ENCODE results near the gene GPR158. TPM values are rescaled to one million over a fixed set of nuclear protein-coding genes. Genes with fewer than 3 reads are reported as not detected.

Gene GPR158
- total and polyA plus RNA-seq, 9 donors: 0.05 to 0.13 (median 0.09) TPM

DNA sequence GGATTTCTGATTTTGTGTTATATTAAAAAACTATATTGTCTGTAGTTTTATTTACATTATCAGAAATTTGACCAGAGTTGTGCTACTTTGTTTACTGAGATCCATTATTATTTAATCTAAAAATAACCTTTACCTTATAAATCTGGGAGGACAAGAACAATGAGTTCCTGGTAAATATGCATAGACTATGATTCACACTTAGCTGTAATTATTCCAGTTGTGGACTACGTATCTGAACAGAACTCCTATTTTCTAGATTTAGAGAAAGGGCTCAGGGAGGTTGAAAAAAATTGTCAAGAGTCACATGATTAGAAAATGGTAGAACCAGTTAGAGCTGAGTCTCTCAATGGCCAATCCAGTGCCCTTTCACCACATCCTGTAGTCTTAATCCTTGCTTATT is 4.2 kb upstream of the GPR158 start:
- Histone ChIP-seq H3K27me3 (ENCODE audit: control insufficient read depth, insufficient read depth, low read length) (peaks cover 12% of the 10 kb centered on the region), H3K4me3 (ENCODE audit: low read length) (no peak overlapping the region), H3K36me3 (ENCODE audit: control insufficient read depth, insufficient read depth, low read length) (no peaks in the 10 kb centered on the region), H3K4me1 (ENCODE audit: control insufficient read depth, insufficient read depth, low read length) (peaks cover 9% of the 10 kb centered on the region), H3K9me3 (replicated peaks; ENCODE audit: control insufficient read depth, low read depth, low read length) (no peaks in the 10 kb centered on the region), H3K27ac (ENCODE audit: low read length) (no peak overlapping the region)
- no peak for DNase-seq
- no CpG with 5 or more reads among the region's 1 CpG for WGBS (ENCODE audit: insufficient coverage)

DNA sequence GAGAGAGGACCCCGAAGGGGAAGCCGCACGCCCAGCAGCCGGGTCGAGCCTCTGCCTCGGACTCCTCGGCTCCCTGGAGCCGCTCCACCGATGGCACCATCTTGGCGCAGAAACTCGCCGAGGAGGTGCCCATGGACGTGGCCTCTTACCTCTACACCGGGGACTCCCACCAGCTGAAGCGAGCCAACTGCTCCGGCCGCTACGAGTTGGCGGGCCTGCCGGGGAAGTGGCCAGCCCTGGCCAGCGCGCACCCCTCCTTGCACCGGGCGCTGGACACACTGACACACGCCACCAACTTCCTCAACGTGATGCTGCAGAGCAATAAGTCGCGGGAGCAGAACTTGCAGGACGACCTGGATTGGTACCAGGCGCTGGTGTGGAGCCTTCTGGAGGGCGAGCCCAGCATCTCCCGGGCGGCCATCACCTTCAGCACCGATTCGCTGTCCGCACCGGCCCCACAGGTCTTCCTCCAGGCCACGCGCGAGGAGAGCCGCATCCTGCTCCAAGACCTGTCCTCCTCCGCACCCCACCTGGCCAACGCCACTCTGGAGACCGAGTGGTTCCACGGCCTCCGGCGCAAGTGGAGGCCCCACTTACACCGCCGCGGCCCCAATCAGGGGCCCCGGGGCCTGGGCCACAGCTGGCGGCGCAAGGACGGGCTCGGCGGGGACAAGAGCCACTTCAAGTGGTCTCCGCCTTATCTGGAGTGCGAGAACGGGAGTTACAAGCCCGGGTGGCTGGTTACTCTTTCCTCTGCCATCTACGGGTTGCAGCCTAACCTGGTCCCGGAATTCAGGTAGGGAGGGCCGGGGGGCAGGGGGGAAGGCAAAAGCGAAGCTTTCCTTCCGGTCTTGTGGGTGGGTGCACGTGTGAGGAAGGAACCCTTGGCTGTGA is 973 bp downstream of the GPR158 start:
- peaks cover 9% of the 10 kb centered on the region for H3K4me1 ChIP-seq (ENCODE audit: control insufficient read depth, insufficient read depth, low read length)
- H3K27me3 ChIP-seq (ENCODE audit: control insufficient read depth, insufficient read depth, low read length): peaks cover 38% of the 10 kb centered on the region
- DNase-seq: peak; percentile 0
- H3K4me3 ChIP-seq (ENCODE audit: low read length): no peak overlapping the region
- under 1% methylated on average over 59 of the region's 66 CpGs for WGBS (ENCODE audit: insufficient coverage)
- no peaks in the 10 kb centered on the region for H3K36me3 ChIP-seq (ENCODE audit: control insufficient read depth, insufficient read depth, low read length)
- no peak overlapping the region for H3K27ac ChIP-seq (ENCODE audit: low read length)
- H3K9me3 ChIP-seq (replicated peaks; ENCODE audit: control insufficient read depth, low read depth, low read length): no peaks in the 10 kb centered on the region

DNA sequence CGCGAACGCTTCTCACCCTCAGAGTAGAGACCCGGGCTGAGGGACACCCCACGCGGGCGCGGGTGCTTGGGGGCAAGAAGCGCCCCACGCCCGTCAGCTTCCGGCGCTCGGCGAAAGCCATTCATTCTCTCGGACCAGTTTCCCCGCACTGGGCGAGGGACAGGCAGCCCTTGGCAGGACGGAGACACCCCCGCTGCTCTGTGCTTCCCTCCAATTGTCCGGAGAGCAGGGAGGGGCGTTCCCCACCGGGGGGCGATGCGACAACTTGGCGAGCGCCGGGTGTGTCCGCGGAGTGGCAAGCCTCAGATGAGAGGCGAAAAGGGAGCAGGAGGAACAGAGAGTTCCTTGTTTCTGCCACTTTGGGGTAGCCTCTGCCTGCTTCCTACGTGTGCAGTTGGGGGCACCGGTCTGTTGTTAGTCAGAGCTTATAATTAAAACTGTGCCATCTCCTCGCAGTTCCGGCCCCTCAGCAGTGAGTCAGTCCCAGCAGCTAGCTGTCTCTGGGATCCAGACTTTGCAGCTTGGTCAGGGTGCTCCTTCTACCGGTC is 1.7 kb downstream of the GPR158 start:
- 2% methylated on average over 35 of the region's 36 CpGs for WGBS (ENCODE audit: insufficient coverage)
- Histone ChIP-seq H3K4me3 (ENCODE audit: low read length) (no peak overlapping the region), H3K36me3 (ENCODE audit: control insufficient read depth, insufficient read depth, low read length) (no peaks in the 10 kb centered on the region), H3K27ac (ENCODE audit: low read length) (no peak overlapping the region), H3K4me1 (ENCODE audit: control insufficient read depth, insufficient read depth, low read length) (peaks cover 9% of the 10 kb centered on the region), H3K27me3 (ENCODE audit: control insufficient read depth, insufficient read depth, low read length) (peaks cover 38% of the 10 kb centered on the region), H3K9me3 (replicated peaks; ENCODE audit: control insufficient read depth, low read depth, low read length) (no peaks in the 10 kb centered on the region)
- no peak for DNase-seq

DNA sequence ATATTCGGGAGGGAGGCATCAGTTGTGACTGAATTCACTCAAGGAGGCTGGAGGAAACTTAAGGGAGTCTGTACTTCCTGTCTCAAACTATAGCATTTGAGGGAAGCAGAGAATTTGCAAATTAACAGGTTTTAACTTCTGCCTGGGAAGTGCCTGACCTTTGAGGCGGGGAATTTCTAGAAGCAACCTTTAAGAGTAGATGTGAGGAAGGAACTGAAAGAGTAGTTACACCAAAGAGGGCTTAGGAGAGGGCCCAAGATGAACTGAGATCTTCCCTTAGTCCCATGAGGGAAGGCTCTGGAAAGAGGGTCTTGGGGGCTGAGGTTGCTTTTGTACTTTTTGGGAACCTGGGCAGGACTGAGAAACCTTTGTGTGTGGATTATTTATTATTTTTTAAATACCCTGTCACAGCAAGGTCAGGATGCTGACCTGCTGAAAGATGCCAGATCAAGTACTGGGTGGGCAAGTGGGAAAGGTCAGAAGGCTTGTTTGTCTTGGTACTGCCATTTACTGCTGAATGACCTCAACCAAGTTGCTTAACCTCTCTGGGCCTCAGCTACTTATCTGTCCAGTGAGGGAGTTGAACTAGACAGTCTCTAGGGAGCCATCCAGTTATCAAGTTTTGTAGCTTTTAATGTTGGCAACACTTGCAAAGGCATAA is 2.4 kb downstream of the GPR158 start:
- Histone ChIP-seq H3K27ac (ENCODE audit: low read length) (no peak overlapping the region), H3K9me3 (replicated peaks; ENCODE audit: control insufficient read depth, low read depth, low read length) (no peaks in the 10 kb centered on the region), H3K4me1 (ENCODE audit: control insufficient read depth, insufficient read depth, low read length) (peaks cover 9% of the 10 kb centered on the region), H3K36me3 (ENCODE audit: control insufficient read depth, insufficient read depth, low read length) (no peaks in the 10 kb centered on the region), H3K4me3 (ENCODE audit: low read length) (no peak overlapping the region), H3K27me3 (ENCODE audit: control insufficient read depth, insufficient read depth, low read length) (peaks cover 38% of the 10 kb centered on the region)
- 56% methylated on average over 1 of the region's 2 CpGs for WGBS (ENCODE audit: insufficient coverage)
- DNase-seq: no peak

DNA sequence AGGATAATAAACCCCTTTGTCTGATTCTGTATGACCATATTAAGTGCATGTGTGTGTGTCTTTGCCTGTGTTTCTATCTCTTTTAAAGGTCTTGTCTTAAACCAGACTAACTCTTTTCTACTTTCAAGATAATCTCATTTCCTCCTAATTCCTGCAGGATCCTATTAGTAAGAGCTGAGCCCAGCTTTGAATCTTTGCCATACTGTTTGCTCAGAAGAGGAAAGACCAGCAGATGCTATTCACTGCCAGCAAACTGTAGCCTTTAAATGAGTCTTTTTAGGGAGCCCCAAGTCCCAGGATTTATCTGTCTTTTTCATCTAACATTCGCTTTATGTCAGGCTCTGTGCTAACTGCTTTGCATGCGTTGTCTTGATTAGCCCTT is 2.9 kb downstream of the GPR158 start:
- no peak overlapping the region for H3K27ac ChIP-seq (ENCODE audit: low read length)
- WGBS (ENCODE audit: insufficient coverage): no CpG with 5 or more reads among the region's 2 CpGs

DNA sequence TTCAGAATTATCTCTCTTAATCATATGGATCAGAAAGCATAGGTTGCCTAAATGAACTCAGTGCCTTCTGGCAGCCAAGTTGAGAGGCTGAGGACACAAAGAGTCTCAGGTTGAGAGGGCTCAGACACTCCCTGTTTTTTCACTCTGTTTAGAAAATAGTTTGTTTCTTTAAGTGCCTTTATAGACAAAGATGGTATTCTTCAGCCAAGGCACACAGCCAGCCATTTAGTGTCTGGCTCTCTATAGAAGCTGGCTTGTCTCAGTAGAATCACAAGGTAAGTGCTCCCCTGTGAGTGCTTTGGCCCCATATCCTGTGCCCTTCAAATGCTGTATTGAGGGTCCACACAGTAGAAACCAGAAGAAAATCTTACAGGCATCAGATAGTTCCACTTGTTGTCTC is 3.6 kb downstream of the GPR158 start:
- no peak for DNase-seq
- Histone ChIP-seq H3K9me3 (replicated peaks; ENCODE audit: control insufficient read depth, low read depth, low read length) (no peaks in the 10 kb centered on the region), H3K36me3 (ENCODE audit: control insufficient read depth, insufficient read depth, low read length) (no peaks in the 10 kb centered on the region), H3K27me3 (ENCODE audit: control insufficient read depth, insufficient read depth, low read length) (peaks cover 38% of the 10 kb centered on the region), H3K27ac (ENCODE audit: low read length) (no peak overlapping the region), H3K4me1 (ENCODE audit: control insufficient read depth, insufficient read depth, low read length) (peaks cover 9% of the 10 kb centered on the region), H3K4me3 (ENCODE audit: low read length) (no peak overlapping the region)

More for the DNA sequence above, 2.9 kb downstream of the GPR158 start:
- peaks cover 9% of the 10 kb centered on the region for H3K4me1 ChIP-seq (ENCODE audit: control insufficient read depth, insufficient read depth, low read length)
- no peak for DNase-seq
- no peaks in the 10 kb centered on the region for H3K9me3 ChIP-seq (replicated peaks; ENCODE audit: control insufficient read depth, low read depth, low read length)
- peaks cover 38% of the 10 kb centered on the region for H3K27me3 ChIP-seq (ENCODE audit: control insufficient read depth, insufficient read depth, low read length)
- H3K36me3 ChIP-seq (ENCODE audit: control insufficient read depth, insufficient read depth, low read length): no peaks in the 10 kb centered on the region
- no peak overlapping the region for H3K4me3 ChIP-seq (ENCODE audit: low read length)

DNA sequence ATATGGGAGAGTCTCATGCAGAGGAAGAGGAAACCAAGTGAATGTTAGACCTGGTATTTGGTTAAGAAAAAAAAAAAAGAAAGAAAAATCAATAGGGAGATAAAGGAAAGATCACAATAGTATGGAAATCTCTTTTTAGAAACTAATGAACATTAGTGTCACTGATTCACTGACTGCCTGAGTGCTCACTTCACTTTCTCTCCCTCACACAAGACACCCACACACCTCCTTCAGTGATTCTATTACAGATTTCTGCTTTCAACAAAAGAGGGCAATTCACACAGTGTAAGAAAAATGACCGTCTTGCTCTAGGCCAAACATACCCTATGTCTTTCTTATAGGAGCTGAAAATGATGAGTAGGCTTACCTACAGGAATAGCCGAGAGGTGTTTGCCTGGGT is 6.0 kb downstream of the GPR158 start:
- no peak overlapping the region for H3K4me3 ChIP-seq (ENCODE audit: low read length)
- no peaks in the 10 kb centered on the region for H3K36me3 ChIP-seq (ENCODE audit: control insufficient read depth, insufficient read depth, low read length)
- no peak overlapping the region for H3K27ac ChIP-seq (ENCODE audit: low read length)
- no peaks in the 10 kb centered on the region for H3K4me1 ChIP-seq (ENCODE audit: control insufficient read depth, insufficient read depth, low read length)
- no CpG with 5 or more reads among the region's 2 CpGs for WGBS (ENCODE audit: insufficient coverage)
- no peak for DNase-seq
- H3K9me3 ChIP-seq (replicated peaks; ENCODE audit: control insufficient read depth, low read depth, low read length): no peaks in the 10 kb centered on the region
- peaks cover 24% of the 10 kb centered on the region for H3K27me3 ChIP-seq (ENCODE audit: control insufficient read depth, insufficient read depth, low read length)

DNA sequence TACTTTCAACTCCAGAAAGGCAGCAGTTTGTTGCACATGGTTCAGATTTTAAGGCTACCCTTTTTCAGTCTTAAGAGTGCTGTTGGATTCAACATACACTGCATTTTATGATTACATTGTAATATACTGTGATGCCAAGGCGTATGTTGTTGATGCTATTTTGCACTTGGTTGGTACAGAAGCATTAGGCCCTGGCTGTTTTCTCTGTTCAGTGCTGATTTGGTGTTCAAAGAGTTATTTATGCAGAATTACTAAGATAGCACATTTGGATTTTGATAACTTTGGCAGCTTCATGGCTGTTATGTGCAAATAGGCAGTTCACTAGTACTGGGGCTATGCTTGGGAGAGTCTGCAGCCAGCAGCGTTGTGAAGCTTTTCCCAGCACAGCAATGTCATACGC is 7.8 kb downstream of the GPR158 start:
- H3K4me1 ChIP-seq (ENCODE audit: control insufficient read depth, insufficient read depth, low read length): no peaks in the 10 kb centered on the region
- H3K36me3 ChIP-seq (ENCODE audit: control insufficient read depth, insufficient read depth, low read length): no peaks in the 10 kb centered on the region
- peaks cover 7% of the 10 kb centered on the region for H3K27me3 ChIP-seq (ENCODE audit: control insufficient read depth, insufficient read depth, low read length)
- no peaks in the 10 kb centered on the region for H3K9me3 ChIP-seq (replicated peaks; ENCODE audit: control insufficient read depth, low read depth, low read length)
- no peak overlapping the region for H3K4me3 ChIP-seq (ENCODE audit: low read length)
- no peak for DNase-seq
- no CpG with 5 or more reads among the region's 3 CpGs for WGBS (ENCODE audit: insufficient coverage)
- H3K27ac ChIP-seq (ENCODE audit: low read length): no peak overlapping the region

DNA sequence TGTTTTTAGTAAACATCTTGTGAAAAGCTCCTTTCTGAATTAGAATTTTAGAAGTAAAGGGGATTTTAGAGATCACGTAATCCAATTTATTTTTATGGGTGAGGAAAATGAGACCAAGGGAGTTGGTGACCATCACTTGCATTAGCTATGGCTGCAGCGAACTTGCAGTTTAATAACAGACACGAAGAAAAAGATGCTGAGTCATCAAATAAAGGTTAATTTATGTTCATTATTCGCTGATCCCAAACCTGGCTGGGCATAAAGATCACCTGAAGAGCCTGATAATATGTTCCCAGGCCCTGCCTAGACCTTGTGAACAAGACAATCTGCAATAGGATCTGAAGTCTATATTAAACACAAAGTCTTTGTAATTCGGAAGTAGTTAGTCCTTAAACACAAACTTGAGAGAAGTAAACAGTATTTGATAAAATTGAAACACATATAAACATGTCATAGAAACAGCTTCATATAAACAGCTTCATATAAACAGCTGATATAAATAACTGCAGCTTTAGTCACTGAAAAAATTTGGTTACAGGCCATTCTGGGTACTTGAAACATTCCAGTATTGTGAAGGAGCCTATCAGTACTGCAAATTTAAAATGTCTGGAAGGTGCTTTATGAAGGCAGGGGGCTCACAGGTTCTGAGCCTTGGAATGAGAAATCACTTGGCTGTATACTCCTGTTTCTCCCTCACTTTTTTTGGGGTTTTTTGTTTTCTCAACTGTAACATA is 16.5 kb downstream of the GPR158 start:
- WGBS (ENCODE audit: insufficient coverage): 87% methylated on average over 3 of the region's 5 CpGs
- Histone ChIP-seq H3K36me3 (ENCODE audit: control insufficient read depth, insufficient read depth, low read length) (no peaks in the 10 kb centered on the region), H3K27me3 (ENCODE audit: control insufficient read depth, insufficient read depth, low read length) (no peaks in the 10 kb centered on the region), H3K9me3 (replicated peaks; ENCODE audit: control insufficient read depth, low read depth, low read length) (no peaks in the 10 kb centered on the region), H3K27ac (ENCODE audit: low read length) (no peak overlapping the region), H3K4me3 (ENCODE audit: low read length) (no peak overlapping the region), H3K4me1 (ENCODE audit: control insufficient read depth, insufficient read depth, low read length) (no peaks in the 10 kb centered on the region)
- DNase-seq: no peak

DNA sequence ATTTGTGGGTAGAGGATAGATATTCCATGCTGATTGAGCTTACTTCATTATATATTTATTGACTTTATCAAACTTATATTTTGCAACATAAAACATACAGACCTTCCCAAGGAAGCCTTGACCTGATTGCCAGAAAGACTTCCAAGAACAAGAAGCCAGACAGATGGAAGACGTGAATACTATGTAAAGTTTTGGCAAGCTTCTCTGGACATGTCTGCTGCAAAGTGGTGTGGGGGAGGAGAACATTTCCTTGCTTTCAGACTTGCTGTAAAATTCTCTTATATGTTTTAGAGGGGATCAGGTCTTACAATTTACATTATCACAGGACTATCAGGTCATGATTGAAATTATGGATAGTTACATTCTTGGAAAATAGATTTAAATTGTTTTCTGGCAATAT is 23.4 kb downstream of the GPR158 start:
- WGBS (ENCODE audit: insufficient coverage): no CpG with 5 or more reads among the region's 1 CpG
- Histone ChIP-seq H3K27me3 (ENCODE audit: control insufficient read depth, insufficient read depth, low read length) (no peaks in the 10 kb centered on the region), H3K4me3 (ENCODE audit: low read length) (no peak overlapping the region), H3K27ac (ENCODE audit: low read length) (no peak overlapping the region), H3K36me3 (ENCODE audit: control insufficient read depth, insufficient read depth, low read length) (no peaks in the 10 kb centered on the region), H3K9me3 (replicated peaks; ENCODE audit: control insufficient read depth, low read depth, low read length) (no peaks in the 10 kb centered on the region), H3K4me1 (ENCODE audit: control insufficient read depth, insufficient read depth, low read length) (no peaks in the 10 kb centered on the region)
- DNase-seq: no peak
